K562 treated with DMSO at 1 percent for 4 hours (cell line): ENCODE results near the gene CUL4B. TPM values are rescaled to one million over a fixed set of nuclear protein-coding genes. Genes with fewer than 3 reads are reported as not detected.

Experiments used
- total RNA-seq: library from RNA; unstranded; fragments of 300-600 nt; gene quantifications from 2 replicates; pipeline ENCODE4 v1.2.3, GENCODE V29; 2022; ENCODE audit not compliant: insufficient read depth

Gene CUL4B
- total RNA-seq = 20.1 and 20.8 TPM in 2 replicates

DNA sequence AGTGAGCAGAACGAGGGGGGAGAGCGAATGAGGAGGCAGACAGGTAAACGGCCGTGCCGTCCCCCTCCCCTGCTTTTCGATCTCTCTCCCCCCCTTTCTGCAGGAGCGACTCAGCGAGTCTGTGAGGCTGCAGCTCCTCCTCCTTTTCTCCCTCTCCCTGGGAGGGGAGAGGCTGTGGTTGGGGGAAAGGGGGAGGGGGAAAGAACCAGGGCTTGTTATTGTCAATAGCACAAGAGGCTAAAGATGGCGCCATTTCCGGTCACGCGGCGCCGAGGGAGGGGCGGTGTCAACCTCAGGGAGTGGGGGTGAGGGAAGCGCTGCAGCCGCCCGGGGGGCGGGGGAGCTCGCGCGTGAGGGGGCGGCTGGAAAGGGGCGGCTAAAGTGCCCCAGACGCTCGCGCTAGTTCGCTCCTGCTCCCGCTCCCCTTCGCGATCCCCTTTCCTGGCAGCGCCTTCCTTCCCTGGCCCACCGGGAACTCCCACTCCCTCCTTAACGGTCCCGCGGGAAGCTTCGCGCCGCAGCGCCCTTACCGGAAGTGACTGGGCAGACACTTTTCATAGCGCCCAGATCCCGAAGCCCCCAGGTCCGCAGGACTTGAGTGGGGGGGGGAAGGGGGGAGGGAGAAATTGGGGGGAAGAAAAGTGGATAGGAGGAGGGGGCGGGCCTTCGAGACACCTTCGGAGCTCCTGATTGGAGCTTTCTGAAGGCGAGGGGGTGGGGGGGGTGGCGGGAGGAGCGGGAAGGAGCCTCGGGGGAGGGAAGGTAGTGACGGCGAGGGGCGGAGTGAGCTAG, at the start of gene CUL4B:
TSS of gene CUL4B (minus strand) at position 121 of the 792 bp plus-strand sequence. CDS start 324 bp downstream, outside the sequence.

DNA sequence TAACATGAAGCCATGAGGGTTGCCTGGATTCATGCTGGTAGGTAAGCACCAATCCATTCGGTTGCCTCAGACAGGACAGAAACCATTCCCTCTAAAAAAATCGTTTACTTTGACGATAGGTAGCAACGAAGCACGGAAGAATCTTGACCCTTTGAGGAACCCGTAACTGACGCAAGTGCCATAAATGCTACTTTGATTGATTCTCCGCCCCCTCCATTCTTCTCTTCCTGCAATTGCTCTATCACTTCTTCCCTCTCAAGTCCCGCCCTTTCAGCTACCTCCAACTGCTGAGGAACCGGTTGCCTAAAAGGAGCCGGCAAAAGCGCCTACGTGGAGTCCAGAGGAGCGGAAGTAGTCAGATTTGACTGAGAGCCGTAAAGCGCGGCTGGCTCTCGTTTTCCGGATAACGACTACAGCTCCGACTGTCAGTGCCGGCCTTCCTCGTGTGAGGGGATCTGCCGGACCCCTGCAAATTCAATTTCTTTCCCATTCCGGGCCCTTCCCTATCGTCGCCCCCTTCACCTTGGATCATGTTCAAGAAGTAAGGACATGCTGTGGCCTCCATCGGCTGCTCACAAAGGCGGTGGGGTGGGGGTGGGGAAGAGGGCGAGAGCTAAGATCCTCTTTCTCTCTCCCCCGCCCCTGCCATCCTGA, 43.1 kb upstream of the CUL4B start, which contains the start of gene MCTS1:
TSS of gene MCTS1 (plus strand) at position 395 of the 654 bp plus-strand sequence. CDS start at position 531, 136 bp downstream.

Other genes with a start within 250 kb of the CUL4B start
- gene TMEM255A, start 249.5 kb downstream of the CUL4B start, total RNA-seq = not detected in 2 replicates
- 0.25 TPM in 1 of 2 replicates, not detected in the other for gene ATP1B4, start 198.9 kb downstream of the CUL4B start, total RNA-seq
- 71.4 and 75.1 TPM in 2 replicates for gene LAMP2, start 91.7 kb downstream of the CUL4B start, total RNA-seq
- 50.0 and 51.4 TPM in 2 replicates for gene MCTS1, start 43.1 kb upstream of the CUL4B start, total RNA-seq
- 12.9 and 14.1 TPM in 2 replicates for gene C1GALT1C1, start 69.1 kb upstream of the CUL4B start, total RNA-seq